ENCODE measurements around the gene CDH4.

DNA sequence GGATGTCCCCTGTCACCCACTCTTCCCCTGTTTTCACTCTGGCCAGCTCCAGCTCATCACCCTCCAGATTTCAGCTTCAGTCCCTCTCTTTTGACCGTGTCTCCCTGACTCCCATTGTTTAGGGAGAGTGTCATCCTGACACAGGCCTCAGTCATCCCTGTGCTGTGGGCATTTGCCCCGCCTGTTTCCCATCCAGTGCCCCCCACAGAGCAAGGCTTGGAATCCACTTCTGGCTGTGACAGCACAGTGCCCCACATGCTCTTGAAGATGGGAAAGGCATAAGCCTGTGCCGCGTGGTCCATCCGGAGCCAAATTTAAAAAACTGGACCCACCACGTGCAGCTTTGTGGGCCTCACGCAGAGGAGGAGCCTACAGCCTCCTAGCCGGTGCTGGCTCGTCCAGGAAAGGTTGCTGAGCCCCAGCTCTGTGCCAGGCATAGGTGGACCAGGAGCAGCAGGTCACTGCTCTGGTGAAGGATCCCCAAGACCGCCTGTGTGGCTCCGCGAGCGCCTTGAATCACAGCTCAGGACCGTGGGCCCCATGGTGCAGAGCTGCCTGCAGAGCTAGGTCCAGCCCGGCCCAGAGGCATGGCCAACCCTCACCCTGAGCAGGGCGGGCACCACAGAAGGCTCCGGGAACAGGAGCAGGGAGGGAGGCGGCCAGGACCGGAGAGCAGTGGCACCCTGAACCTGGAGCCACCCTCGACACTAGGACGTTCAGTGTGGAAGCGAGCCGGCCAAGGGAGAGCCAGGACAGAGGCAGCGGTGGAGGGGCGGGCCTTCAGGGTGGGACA is 172.8 kb downstream of the CDH4 start:
- no peak for TF ChIP-seq CTCF (conservative IDR thresholded peaks at IDR 0.05; ENCODE audit: low read length)
- TF ChIP-seq EZH2phosphoT487 (IDR thresholded peaks at IDR 0.05; ENCODE audit: borderline replicate concordance, low read depth, low read length), result no peak

Measured in OCI-LY7 (cell line).